ENCODE measurements around the gene COL13A1.

GRCh38 chr10:69846293-69846921, 44.7 kb downstream of the COL13A1 start:
- TF ChIP-seq CTCF (IDR thresholded peaks at IDR 0.05), result no peak
- no peak for TF ChIP-seq EP300 (IDR thresholded peaks at IDR 0.05)
- TF ChIP-seq POLR2AphosphoS5 (IDR thresholded peaks at IDR 0.05), result no peak
